ENCODE results near the gene JADE2.
"Not testable (repeated sequence)": the region's sequence is repeated elsewhere in the genome, so short reads cannot be mapped to it uniquely, and the experiment has no call there.

The JADE2 gene

DNA sequence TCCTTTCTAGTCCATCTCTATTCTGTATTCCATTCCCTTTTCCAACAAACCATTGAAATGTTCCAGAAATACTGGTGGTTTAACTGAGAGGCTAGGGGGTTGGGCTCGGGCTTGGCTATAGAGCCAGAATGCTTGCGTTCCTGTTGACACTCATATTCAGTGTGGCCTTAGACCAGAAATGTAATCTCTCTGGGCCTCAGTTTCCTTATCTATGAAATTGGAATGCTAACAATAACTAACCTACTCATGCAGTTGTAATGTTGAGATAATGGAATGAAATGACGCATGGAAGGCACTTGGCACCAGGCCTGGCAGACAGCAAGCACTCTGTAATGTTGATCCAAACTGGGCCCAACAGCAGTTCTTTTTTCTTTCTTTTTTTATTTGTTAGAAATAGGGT is 26.8 kb downstream of the JADE2 start:
- no peak for DNase-seq (ENCODE audit: low spot score)

DNA sequence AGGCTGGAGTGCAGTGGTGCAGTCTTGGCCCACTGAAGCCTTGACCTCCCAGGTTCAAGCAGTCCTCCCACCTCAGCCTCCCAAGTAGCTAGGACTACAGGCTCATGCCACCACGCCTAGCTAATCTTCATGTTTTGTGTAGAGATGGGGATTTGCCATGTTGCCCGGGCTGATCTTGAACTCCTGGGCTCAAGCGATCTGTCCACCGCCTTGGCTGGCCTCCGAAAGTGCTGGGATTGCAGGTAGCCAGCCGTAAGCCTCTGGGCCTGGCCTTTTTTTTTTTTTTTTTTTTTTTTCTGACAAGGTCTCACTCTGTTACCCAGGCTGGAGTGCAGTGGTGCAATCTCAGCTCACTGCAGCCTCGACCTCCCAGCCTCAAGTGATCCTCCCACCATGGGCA is 27.2 kb downstream of the JADE2 start:
- DNase-seq (ENCODE audit: low spot score) = not testable (repeated sequence)

DNA sequence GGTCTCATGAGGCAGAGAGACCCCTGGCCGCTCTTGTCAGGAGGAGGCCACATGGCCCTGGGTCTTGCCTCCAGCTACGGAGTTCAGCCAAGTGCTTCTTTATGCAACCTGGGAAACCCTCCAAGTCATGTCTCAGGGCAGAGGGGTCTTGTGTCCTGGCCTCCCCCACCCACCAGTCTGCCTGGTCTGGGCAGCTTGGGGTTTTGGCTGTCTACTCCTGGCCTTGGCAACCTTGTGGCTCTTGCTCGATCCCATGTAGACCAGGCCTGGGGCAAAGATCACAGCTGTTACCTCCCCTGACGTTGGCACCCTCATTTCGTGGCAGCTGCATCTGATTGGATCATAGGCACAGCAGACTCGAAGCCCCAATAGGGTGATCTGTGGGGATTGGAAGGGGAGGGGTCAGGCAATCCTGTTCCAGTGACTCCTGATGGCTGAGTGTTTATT is 28.4 kb downstream of the JADE2 start:
- DNase-seq (ENCODE audit: low spot score) = no peak

DNA sequence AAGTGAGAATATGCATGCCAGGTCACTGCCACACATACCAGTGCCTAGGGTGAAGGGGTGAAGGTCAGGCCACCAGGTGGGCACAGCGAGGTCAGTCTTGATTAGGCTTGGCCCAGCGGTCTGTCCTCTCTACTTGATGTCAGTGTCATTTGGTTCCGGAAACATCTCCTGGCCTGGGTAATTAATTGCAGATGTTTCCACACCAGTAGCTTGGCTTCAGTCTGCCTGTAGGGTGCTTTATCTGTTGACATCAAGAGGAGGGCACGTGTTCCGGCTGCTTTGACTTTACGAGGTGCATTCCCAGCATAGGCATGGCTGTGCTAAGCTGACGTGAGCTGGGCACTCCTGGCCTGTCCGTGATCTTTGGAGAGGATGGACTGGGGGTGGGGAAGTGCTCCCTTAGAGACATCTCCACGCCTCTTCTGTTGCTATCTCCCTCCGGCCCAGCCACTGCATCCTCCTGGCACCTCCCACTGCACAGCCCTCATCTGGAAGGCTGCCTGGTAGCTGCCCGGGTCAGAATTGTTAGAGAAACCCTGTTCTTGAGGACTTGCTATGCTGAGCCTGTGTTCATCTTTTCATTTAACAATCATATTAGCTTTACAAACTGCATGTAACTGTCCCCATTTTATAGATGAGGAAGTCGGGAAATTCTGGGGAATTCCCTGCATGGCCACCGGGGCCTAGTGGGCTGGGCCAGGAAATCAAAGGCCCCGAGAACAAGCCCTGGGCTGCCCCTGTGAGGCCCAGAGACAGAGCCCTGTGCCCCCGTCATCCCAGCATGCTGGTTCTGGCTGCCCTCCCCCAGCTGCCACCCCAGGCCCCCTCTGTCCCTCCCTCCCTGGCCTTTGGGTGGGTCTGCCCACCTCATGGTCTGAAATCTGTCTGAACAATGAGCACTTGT is 29.1 kb downstream of the JADE2 start:
- DNase-seq (ENCODE audit: low spot score) = peak; percentile 52

DNA sequence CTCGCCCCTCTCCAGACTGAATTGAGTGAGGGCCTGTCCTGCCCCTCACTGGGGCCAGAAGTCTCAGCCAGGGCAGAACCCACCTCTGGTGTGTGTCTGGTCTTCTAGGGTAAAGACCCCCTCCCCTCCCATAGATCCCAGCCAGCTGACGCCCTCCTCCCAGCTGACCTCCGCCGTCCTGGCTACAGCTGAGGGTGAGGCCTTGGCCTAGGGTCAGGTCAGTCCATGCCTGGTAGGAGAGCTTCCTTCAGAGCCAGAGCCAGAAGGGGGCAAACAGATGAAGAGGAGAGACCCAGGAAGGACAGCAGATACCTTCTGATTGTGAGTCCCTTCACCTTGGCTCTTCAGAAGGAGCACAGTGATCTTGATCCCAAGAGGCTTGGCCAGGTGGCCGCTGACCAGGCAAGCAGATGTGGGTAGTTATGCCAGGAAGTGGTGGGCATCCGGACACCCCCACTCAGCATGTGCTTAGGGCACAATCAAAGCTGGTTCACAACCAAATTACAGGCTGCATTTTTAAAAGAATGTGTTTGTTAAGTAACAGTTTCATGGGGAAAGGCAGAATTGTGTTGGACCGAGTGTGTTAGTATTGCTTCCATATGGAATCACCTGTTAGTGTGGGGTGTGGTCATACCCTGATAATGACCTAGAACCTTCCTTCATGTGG is 29.9 kb downstream of the JADE2 start:
- DNase-seq (ENCODE audit: low spot score) = no peak

DNA sequence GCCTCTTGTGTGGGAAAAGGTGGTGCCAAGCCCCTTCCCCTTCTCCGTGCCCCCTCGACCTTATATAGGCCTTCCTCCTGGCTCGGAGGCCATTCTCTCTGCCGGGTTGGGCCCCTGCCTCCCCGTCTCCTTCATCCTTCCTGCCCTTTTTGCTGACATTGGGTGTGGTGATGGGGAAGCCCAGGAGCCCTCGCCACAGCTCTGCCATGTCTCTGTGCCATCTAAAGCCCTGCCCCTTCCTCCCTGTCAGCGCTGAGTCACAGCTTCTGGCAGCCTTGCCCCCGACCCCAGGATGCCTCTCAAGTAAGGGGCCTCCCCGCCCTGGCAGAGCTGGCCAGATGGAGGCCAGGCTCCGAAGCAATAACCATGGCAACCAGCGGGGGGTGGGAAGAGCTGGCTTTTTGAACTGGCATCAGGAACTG is 30.4 kb downstream of the JADE2 start:
- no peak for DNase-seq (ENCODE audit: low spot score)

DNA sequence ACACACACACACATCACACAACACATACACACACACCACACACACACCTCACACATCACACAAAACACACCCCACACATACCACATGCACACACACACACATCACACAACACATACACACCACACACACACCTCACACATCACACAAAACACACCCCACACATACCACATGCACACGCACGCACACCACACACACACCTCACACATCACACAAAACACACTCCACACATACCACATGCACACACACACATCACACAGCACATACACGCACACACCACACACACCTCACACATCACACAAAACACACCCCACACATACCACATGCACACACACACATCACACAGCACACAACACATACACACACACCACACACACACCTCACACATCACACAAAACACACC is 31.1 kb downstream of the JADE2 start:
- DNase-seq (ENCODE audit: low spot score) = not testable (repeated sequence)

DNA sequence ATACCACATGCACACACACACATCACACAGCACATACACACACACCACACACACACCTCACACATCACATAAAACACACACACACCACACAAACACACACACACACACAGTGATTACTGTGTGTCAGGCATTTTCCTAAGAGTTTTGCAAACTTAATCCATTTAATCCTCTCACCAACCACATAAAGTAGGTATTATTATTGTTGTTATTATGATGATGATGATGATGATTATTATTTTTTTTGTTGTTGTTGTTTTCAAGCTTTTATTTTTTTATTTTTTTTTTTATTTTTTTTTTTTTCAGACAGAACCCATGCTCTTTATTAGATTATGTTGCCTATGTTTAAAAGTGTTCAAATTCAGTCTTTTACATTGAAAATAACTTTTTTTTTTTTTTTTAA is 31.5 kb downstream of the JADE2 start:
- DNase-seq (ENCODE audit: low spot score) = no peak

DNA sequence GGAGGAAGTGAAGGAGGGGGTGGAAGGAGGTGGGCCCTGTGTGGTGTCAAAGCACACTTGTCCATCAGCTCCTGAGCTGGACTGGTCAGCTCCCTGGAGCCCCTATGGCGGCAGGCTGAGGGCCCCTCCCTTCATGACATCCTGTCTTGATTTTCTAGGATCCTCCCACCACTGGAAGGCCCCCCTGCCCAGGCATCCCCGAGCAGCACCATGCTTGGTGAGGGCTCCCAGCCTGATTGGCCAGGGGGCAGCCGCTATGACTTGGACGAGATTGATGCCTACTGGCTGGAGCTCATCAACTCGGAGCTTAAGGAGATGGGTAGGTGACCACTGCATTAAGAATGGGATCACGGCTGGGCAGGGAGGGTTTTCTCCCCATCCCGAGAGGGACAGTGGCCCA is 34.2 kb downstream of the JADE2 start:
- DNase-seq (ENCODE audit: low spot score) = no peak

DNA sequence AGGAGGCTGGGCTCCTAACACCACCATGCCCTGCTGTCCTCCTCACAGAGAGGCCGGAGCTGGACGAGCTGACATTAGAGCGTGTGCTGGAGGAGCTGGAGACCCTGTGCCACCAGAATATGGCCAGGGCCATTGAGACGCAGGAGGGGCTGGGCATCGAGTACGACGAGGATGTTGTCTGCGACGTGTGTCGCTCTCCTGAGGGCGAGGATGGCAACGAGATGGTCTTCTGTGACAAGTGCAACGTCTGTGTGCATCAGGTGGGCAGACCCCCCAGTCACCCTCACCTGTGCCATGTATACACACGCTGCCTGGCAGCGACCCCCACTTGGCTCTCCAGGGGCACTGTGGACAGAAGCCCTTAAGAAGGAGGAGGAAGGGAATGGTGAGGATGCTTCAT is 35.2 kb downstream of the JADE2 start:
- no peak for DNase-seq (ENCODE audit: low spot score)

DNA sequence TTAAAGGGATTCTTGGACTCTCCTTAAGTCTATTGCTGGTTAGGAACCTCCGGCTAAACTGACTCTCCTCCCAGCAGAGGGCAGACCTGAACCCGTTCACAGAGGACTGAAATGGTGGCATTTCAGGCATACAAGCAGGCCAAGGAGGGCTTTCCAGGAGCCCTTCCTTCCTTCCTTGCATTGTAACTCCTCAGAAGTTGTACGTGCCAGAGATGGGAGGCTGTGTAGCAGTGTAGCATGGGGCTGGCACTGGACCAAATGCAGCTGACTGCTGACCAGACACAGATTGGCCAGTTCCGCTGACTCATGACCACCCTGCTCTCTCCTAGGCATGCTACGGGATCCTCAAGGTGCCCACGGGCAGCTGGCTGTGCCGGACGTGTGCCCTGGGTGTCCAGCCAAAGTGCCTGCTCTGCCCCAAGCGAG is 36.4 kb downstream of the JADE2 start:
- no peak for DNase-seq (ENCODE audit: low spot score)

DNA sequence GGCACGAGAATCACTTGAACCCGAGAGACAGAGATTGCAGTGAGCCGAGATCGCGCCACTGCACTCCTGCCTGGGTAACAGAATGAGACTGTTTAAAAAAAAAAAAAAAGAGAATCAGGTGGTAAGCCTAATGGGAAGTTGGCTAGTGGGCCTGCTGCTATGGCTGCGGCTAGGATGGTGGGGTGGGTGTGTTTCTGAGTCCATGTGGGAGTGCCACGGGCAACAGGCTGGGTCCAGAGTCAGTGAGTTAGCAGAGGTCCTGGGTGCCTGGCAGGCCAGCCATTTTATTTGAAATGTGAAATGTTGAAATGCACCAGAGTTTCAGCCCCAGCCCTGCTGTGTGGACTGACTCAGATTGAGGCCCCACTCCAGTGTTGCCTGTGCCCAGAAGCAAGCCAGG is 37.8 kb downstream of the JADE2 start:
- no peak for DNase-seq (ENCODE audit: low spot score)

DNA sequence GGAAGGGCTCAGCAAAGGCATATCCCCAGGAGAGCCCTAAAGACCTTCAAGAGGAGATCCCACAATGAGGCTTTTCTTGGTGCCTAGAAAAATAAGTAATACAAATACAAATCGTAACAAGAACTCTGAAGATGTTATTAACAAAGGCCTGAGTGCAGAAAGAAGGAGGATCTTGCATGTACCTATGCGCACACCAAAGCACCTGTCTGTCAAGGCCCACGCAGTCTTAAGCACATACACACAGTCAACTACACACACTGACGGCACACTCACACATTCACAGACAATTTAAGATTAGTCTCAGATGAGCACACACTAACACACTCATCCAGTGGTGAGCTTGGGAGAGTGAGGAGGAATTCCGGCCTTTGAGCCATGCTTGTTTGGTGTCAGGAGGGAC is 38.5 kb downstream of the JADE2 start:
- DNase-seq (ENCODE audit: low spot score) = no peak

DNA sequence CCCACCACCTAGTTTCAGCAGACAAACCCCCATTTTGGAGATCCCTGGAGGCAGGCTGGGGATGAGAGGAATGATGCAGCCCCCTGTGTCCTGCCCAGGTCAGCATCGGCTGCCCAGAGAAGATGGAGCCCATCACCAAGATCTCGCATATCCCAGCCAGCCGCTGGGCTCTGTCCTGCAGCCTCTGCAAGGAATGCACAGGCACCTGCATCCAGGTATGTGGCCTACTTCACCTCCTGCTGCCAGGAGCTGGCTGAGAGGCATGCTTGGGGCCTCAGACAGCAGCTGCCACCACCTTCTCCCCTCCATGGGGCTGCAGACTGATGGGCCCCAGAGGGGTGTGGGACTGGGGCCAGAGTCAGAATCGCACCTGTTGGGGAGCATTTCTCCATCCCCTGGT is 38.9 kb downstream of the JADE2 start:
- DNase-seq (ENCODE audit: low spot score) = no peak

DNA sequence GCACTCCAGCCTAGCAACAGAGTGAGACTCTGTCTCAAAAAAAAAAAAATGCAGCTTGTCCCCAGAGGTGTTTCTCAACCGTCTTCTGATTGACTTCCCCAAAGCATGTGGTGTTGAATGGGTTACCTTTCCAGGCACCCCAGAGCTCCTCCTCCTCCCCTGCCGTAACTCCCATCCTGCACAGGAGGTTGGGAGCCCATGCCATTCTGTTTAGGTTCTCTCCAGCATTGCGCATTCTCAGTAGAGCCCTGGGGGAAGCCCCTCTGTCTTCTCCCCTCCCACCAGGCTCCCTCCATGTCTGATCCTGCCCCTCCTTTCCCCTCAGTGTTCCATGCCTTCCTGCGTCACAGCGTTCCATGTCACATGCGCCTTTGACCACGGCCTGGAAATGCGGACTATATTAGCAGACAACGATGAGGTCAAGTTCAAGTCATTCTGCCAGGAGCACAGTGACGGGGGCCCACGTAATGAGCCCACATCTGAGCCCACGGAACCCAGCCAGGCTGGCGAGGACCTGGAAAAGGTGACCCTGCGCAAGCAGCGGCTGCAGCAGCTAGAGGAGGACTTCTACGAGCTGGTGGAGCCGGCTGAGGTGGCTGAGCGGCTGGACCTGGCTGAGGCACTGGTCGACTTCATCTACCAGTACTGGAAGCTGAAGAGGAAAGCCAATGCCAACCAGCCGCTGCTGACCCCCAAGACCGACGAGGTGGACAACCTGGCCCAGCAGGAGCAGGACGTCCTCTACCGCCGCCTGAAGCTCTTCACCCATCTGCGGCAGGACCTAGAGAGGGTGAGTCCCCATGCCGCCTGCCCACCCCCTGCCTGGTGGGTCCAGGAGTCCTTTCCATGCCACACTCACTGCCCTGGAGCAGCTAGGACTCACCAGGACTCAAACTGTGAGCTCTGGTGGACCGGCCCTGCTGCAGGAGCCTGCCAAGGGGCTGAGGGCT is 40.6 kb downstream of the JADE2 start:
- DNase-seq (ENCODE audit: low spot score) = no peak

DNA sequence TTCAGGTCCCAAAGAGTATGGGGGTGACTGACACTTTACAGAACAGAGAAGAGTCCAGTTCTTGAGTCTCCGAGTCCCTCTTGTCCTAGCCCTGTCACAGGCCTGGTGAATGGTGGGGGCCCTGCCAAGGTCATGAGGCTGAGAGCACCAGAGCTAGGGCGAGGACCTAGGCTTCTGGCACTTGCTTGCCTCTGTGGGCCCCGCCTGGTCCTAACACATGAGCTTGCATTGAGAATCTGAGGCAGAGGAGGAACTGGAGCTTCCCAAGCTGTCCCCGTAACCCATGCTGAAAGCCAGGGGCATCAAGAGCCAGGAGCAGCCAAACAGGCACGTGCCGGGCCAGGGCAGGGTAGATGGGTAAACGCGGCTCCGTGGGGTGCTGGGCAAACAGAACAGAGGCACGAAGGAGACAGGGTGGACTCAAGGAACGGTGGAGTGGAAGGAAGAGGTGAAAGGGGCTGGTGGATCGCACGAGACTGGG is 41.3 kb downstream of the JADE2 start:
- DNase-seq (ENCODE audit: low spot score) = no peak

DNA sequence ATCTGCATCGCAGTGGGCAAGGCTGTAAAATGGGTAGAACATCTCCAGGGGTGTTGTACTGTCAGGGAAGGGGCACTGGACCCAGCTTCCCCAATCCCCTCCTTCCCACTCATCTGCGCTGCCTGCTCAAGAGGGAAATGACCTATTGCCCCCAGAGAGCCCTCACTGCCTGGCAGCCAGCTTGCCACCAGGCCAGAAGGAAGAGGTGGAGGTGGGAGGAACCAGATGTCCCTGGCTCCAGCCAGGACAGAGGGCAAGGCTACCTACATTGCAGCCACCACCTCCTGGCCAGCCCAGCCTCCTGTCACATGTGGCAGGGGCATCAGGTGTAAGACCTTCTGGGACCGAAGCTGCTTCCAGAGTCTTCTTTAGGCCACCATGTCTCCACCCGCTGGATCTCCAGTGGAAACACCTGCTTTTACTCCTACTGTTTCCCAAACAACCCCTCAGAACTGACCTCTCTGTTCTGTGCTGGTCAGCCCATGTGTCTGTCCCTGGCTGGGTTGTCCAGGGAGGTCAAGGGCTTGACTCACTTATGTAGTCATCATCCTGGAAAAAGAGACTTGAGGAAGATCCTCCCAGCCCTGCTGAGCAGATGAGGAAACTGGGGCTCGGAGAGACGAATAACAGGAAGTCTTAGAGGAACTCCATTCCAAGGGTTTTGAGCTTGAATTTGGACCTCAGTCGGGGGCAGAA is 42.3 kb downstream of the JADE2 start:
- DNase-seq (ENCODE audit: low spot score) = no peak

DNA sequence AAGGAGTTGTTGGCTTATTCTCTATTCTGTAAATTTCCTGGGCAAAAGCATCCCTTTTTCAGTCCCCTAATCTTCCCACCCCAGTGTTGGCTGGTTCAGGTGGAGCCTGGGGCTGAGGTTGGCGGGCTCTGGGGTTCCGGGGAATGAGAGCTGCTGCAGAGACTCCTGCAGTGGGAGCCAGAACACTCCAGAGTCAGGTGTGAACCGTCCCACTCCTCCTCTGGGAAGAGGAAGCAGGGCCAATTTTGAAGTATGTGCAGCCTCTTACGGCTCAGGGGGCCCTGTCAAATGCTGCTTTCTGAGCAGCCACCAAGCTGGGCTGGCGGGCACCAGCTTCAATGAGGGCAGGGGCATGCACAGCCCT is 42.8 kb downstream of the JADE2 start:
- DNase-seq (ENCODE audit: low spot score) = no peak

DNA sequence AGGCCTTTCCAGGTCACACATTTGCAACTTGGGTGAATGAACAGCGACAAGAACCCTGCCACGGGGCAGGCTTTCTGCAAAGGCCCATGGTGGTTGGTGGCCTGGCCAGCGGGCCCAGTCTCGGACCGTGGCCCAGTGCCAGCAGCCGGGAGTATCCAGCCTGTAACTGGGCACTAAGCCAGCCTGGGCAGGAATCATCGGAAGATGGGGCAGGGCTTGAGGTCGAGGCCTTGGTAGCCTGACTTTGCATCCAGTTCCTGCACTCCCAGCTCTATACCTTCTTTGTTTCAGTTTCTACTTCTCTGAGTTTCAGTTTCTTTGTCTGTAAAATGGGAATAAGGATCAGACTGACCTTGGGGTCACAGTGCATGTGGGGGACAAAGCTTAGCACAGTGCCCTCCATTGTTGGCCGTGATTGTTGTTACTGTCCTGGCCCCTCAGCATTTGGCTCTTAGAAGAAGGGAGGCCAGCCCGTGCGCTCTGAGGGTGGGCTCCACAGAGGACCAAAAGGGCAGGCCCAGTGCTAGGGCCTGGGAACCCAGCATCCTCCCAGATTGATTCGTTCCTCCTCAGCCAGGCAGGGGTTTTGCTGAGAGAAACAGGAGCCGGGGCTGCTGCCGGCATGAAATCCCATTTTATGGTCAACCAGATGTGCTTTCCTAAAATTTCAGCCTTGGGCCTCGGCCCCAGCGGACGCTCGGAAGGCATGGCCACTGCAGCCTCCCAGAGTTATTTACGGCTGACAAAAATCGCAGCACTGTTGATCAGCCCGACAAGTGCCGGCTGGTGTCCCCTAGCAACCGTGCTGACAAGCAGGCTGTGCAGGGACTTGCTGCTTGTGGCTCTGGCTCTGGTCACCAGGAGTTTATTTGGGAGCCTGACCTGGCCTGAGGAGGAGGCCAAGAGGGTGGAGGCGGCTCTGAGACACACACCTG is 43.6 kb downstream of the JADE2 start:
- DNase-seq (ENCODE audit: low spot score) = peak; percentile 80

DNA sequence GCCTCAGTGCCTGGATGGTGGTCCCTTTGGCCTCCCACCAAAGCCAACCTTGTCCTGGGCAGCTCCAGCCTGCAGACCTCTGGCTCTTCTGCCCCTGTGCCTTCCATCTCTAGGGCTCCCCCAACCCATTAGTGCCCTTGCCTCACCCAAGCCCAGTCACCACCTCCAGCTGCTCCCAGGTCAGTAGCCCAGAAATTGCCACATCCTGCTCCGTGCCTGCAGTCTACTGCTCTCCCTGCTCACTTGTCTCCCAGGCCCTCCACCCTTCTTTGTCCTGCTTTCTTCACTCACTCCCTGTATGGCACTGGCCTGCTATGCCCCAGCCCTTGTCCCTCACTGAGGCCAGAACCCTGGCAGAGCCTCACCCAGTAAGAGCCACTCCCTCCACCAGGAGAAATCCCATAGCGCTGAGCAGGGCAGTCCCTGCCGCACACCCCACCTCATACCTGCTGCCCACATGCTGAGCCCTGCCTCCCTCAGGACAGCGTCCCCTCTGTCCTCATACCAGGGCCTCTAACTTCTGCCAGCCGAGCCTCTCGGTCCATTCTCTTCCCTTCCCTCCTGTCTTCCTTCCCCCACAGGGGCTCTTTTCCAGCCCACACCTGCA is 44.4 kb downstream of the JADE2 start:
- DNase-seq (ENCODE audit: low spot score) = no peak
